H1 (cell line): Measurements from ENCODE around the gene LIN28B. TPM values are rescaled to one million over a fixed set of nuclear protein-coding genes. Genes with fewer than 3 reads are reported as not detected.
A peak's percentile ranks its signal among the peaks of the same experiment; 100 is the strongest.

Experiments used
- CTCF ChIA-PET: fragments of 300-600 bp; sonication (Branson Sonifier 250); formaldehyde crosslinking; loops from one replicate; lab custom pipeline; 2021; ENCODE audit not compliant: partially characterized antibody; lab: Charles Lee
- POLR2A ChIA-PET: fragments of 300-600 bp; sonication (Branson Sonifier 250); formaldehyde crosslinking; loops from one replicate; lab custom pipeline; 2021; ENCODE audit warnings: inconsistent platforms; ENCODE audit not compliant: partially characterized antibody; lab: Charles Lee
- DNase-seq, 2 experiments: peaks; one replicate each; pipeline versions ENCODE4 v3.0.0 to v3.0.0-alpha.2; 2010 to 2022; ENCODE audit warnings: low spot score in 2 of 2, low read depth in 1 of 2, mixed read lengths in 1 of 2
- FAIRE-seq: peaks from 2 replicates; lab custom pipeline; 2011; peaks lifted over from hg19 to GRCh38; lab: Jason Lieb, UNC
- H2AFZ ChIP-seq: 2 replicates; pipeline ENCODE4 v1.8.1; 2012; ENCODE audit warnings: low read length, inconsistent platforms
- H2AK5ac ChIP-seq: 2 replicates; pipeline ENCODE4 v1.6.1; 2013; ENCODE audit warnings: low read depth, low read length
- H2BK120ac ChIP-seq: replicated peaks from 2 replicates; pipeline ENCODE3; 2013; ENCODE audit warnings: low read depth, low read length, inconsistent platforms
- H2BK12ac ChIP-seq: 2 replicates; pipeline ENCODE4 v1.6.1; 2013; ENCODE audit warnings: low read depth, low read length
- H2BK15ac ChIP-seq: 2 replicates; pipeline ENCODE4 v1.6.1; 2013; ENCODE audit warnings: low read length
- H2BK20ac ChIP-seq: 2 replicates; pipeline ENCODE4 v1.6.1; 2013; ENCODE audit warnings: low read length
- H2BK5ac ChIP-seq: 2 replicates; pipeline ENCODE4 v1.6.1; 2013; ENCODE audit warnings: low read depth, low read length
- H3K14ac ChIP-seq: 2 replicates; pipeline ENCODE4 v1.6.1; 2013; ENCODE audit warnings: inconsistent platforms; ENCODE audit not compliant: insufficient read length
- H3K18ac ChIP-seq: 2 replicates; pipeline ENCODE4 v1.6.1; 2013; ENCODE audit warnings: low read length; ENCODE audit errors: extremely low read depth
- H3K23ac ChIP-seq: 2 replicates; pipeline ENCODE4 v1.6.1; 2013; ENCODE audit warnings: inconsistent platforms; ENCODE audit not compliant: insufficient read length
- H3K23me2 ChIP-seq: 2 replicates; pipeline ENCODE4 v1.6.1; 2013; ENCODE audit warnings: low read depth, low read length
- H3K27ac ChIP-seq: 2 replicates; pipeline ENCODE4 v1.6.1; 2011; ENCODE audit warnings: low read depth, low read length, inconsistent platforms
- H3K27me3 ChIP-seq, 4 experiments: replicated peaks in 1 of 4; 1 replicate in 1 of 4; 2 replicates in 3 of 4; pipeline versions ENCODE4 v1.6.1 to v1.8.1; 2011 to 2013; ENCODE audit warnings: low read length in 3 of 4, mild to moderate bottlenecking in 3 of 4, inconsistent platforms in 2 of 4, mixed read lengths in 2 of 4, moderate library complexity in 1 of 4; ENCODE audit not compliant: control insufficient read depth in 3 of 4, insufficient read depth in 3 of 4; ENCODE audit errors: extremely low read depth in 1 of 4
- H3K36me3 ChIP-seq, 4 experiments: 2 replicates each; pipeline versions ENCODE4 v1.6.1 to v1.8.1; 2011 to 2013; ENCODE audit warnings: mild to moderate bottlenecking in 4 of 4, low read length in 3 of 4, moderate library complexity in 2 of 4, control low read depth in 1 of 4, inconsistent platforms in 1 of 4; ENCODE audit not compliant: insufficient read depth in 4 of 4, control insufficient read depth in 2 of 4
- H3K4ac ChIP-seq: replicated peaks from 2 replicates; pipeline ENCODE3; 2013; ENCODE audit warnings: low read length, low read depth, mixed read lengths, inconsistent platforms; ENCODE audit not compliant: insufficient read length
- H3K4me1 ChIP-seq, 4 experiments: replicated peaks in 1 of 4; 1 replicate in 1 of 4; 2 replicates in 3 of 4; pipeline versions ENCODE4 v1.6.1 to v1.8.1; 2011 to 2013; ENCODE audit warnings: low read length in 3 of 4, inconsistent platforms in 2 of 4, mixed read lengths in 1 of 4; ENCODE audit not compliant: insufficient read depth in 4 of 4, control insufficient read depth in 3 of 4
- H3K4me2 ChIP-seq, 2 experiments: 2 replicates each; pipeline versions ENCODE4 v1.6.1 to v1.8.1; 2011 to 2013; ENCODE audit warnings: low read depth in 2 of 2, low read length in 2 of 2, control low read depth in 1 of 2, inconsistent platforms in 1 of 2, mild to moderate bottlenecking in 1 of 2; ENCODE audit not compliant: insufficient read depth in 1 of 2
- H3K4me3 ChIP-seq, 4 experiments: fragments of 200-600, 300-600 bp in 1 of 4; sonication (generic), shearing (Covaris generic), sonication (Bioruptor Twin) in 1 of 4; 2 replicates each; pipeline versions ENCODE4 v1.5.1 to v1.8.1; 2011 to 2016; ENCODE audit warnings: low read length in 4 of 4, low read depth in 3 of 4, control low read depth in 2 of 4, inconsistent platforms in 2 of 4, mild to moderate bottlenecking in 2 of 4, mixed read lengths in 1 of 4, moderate library complexity in 1 of 4; ENCODE audit not compliant: insufficient read depth in 2 of 4; ENCODE audit errors: extremely low read depth in 1 of 4
- H3K56ac ChIP-seq: replicated peaks from 2 replicates; pipeline ENCODE3; 2013; ENCODE audit warnings: low read depth, mild to moderate bottlenecking, mixed read lengths, low read length, inconsistent platforms; ENCODE audit not compliant: insufficient read length
- H3K79me1 ChIP-seq: 2 replicates; pipeline ENCODE4 v1.6.1; 2013; ENCODE audit warnings: low read depth, low read length, control low read depth
- H3K79me2 ChIP-seq, 2 experiments: 2 replicates each; pipeline versions ENCODE4 v1.6.1 to v1.8.1; 2012 to 2013; ENCODE audit warnings: low read length in 2 of 2, mild to moderate bottlenecking in 2 of 2, inconsistent platforms in 1 of 2; ENCODE audit not compliant: insufficient read depth in 2 of 2, control insufficient read depth in 1 of 2
- H3K9ac ChIP-seq, 4 experiments: replicated peaks in 1 of 4; 1 replicate in 1 of 4; 2 replicates in 3 of 4; pipeline versions ENCODE4 v1.6.1 to v1.8.1; 2011 to 2013; ENCODE audit warnings: low read depth in 3 of 4, low read length in 3 of 4, control low read depth in 2 of 4, mild to moderate bottlenecking in 2 of 4, moderate library complexity in 2 of 4, inconsistent platforms in 1 of 4; ENCODE audit errors: extremely low read depth in 1 of 4
- H3K9me3 ChIP-seq, 2 experiments: 2 replicates each; pipeline versions ENCODE4 v1.6.1 to v1.8.1; 2012 to 2013; ENCODE audit warnings: mild to moderate bottlenecking in 2 of 2, moderate library complexity in 2 of 2, control low read depth in 1 of 2, inconsistent platforms in 1 of 2, low read depth in 1 of 2, low read length in 1 of 2, mixed read lengths in 1 of 2; ENCODE audit not compliant: insufficient read depth in 2 of 2
- H4K20me1 ChIP-seq, 2 experiments: replicated peaks in 1 of 2; 2 replicates each; pipeline versions ENCODE3 to v1.8.1; 2011 to 2013; ENCODE audit warnings: inconsistent platforms in 2 of 2, low read length in 2 of 2, mild to moderate bottlenecking in 1 of 2; ENCODE audit not compliant: insufficient read depth in 2 of 2, control insufficient read depth in 1 of 2
- H4K5ac ChIP-seq: 2 replicates; pipeline ENCODE4 v1.6.1; 2013; ENCODE audit warnings: low read length, low read depth, mixed read lengths, inconsistent platforms; ENCODE audit not compliant: insufficient read length
- H4K8ac ChIP-seq: 2 replicates; pipeline ENCODE4 v1.8.0; 2013; ENCODE audit warnings: mild to moderate bottlenecking, moderate library complexity, low read length, inconsistent platforms; ENCODE audit not compliant: insufficient read depth; ENCODE audit errors: extremely low read depth
- H4K91ac ChIP-seq: replicated peaks from 2 replicates; pipeline ENCODE3; 2013; ENCODE audit warnings: low read length, mixed read lengths, inconsistent platforms; ENCODE audit not compliant: insufficient read length
- CHD1 ChIP-seq: IDR thresholded peaks from 2 replicates; pipeline ENCODE4 v1.6.1; 2012; ENCODE audit warnings: low read depth, low read length, improper control_type of control experiment
- GABPA ChIP-seq: IDR thresholded peaks from 2 replicates; pipeline ENCODE4 v1.6.1; 2011; ENCODE audit warnings: mild to moderate bottlenecking, low read length, moderate library complexity, borderline replicate concordance; ENCODE audit not compliant: insufficient read depth
- YY1 ChIP-seq: IDR thresholded peaks from 2 replicates; pipeline ENCODE4 v1.6.1; 2011; ENCODE audit warnings: low read depth, mild to moderate bottlenecking, low read length
- WGBS, 2 experiments: shearing (Covaris generic) in 1 of 2; methylation state at CpG; one replicate each; pipeline versions ENCODE4 v1.1.6 to v1.1.7; 2013 to 2015; ENCODE audit warnings: low lambda C conversion rate in 2 of 2, mixed read lengths in 2 of 2, inconsistent platforms in 1 of 2, low coverage in 1 of 2, missing lambda C conversion rate in 1 of 2; ENCODE audit not compliant: insufficient replicate concordance in 2 of 2, insufficient coverage in 1 of 2, insufficient read length in 1 of 2; ENCODE audit errors: extremely low coverage in 1 of 2, missing lambda C conversion rate in 1 of 2; 5-methylcytosine and 5-hydroxymethylcytosine counted together
- polyA plus RNA-seq, 7 experiments: library from polyadenylated mRNA; depleted of rRNA in 3 of 7; stranded (reverse) in 5 of 7; unstranded in 2 of 7; fragments of >200 nt in 5 of 7; fragments of 200-250 nt in 2 of 7; gene quantifications; 1 replicate in 5 of 7; 2 replicates in 1 of 7; 4 replicates in 1 of 7; pipeline versions ENCODE4 v1.2.1 to v1.2.3, GENCODE V29; 2011 to 2013; ENCODE audit warnings: missing spikeins in 2 of 7, mixed read lengths in 2 of 7
- total RNA-seq: library from RNA; stranded (reverse); fragmentation: NEBNext Ultra II Directional; extraction: Animal tissue kit (Norgen Biotek cat#: 25700); gene quantifications from 2 replicates; pipeline ENCODE4 v1.2.1, GENCODE V29; 2021

LIN28B gene
- total and polyA plus RNA-seq, 2 of the 8 experiments (the other 6 are each of a cell fraction or from before 2014, with no cell fraction given) = 27.4 to 94.7 TPM

- peak overlapping the region; percentile 76 to 93 (median 84) for H3K9ac ChIP-seq
- no peaks in the 10 kb centered on the region for H3K79me1 ChIP-seq
- no peak overlapping the region for H2BK120ac ChIP-seq
- peak overlapping the region; percentile 57 for H4K5ac ChIP-seq
- CTCF ChIA-PET = no interaction called here
- FAIRE-seq (peak; percentile 39), DNase-seq (no peak)
- no peak overlapping the region for H3K14ac ChIP-seq
- H2BK12ac ChIP-seq = no peak overlapping the region
- 4% methylated on average over 7 of the region's 7 CpGs; no CpG with 5 or more reads in 1 of the 2 experiments for WGBS, 2 experiments
- peak; percentile 60; the same call in 1 of the 2 replicates for TF ChIP-seq YY1
- TF ChIP-seq CHD1 = peak; percentile 62; the same call in 1 of the 2 replicates
- no peak for TF ChIP-seq GABPA
- no peak overlapping the region for H3K23ac ChIP-seq
- peaks cover 0 to 3% (median 0%) of the 10 kb centered on the region in 4 experiments; a peak in 2 of 8 replicates for H3K36me3 ChIP-seq
- no peak overlapping the region for H3K18ac ChIP-seq
- H3K4me3 ChIP-seq = peak overlapping the region; percentile 52 to 95 (median 74)
- no peak overlapping the region for H2BK15ac ChIP-seq
- H4K91ac ChIP-seq = no peak overlapping the region
- H3K27ac ChIP-seq = peak overlapping the region; percentile 87
- no peak overlapping the region for H2BK5ac ChIP-seq
- H3K4ac ChIP-seq = no peak overlapping the region
- no peaks in the 10 kb centered on the region for H4K20me1 ChIP-seq
- peak overlapping the region; percentile 90 for H3K56ac ChIP-seq
- no peaks in the 10 kb centered on the region for H3K27me3 ChIP-seq
- peaks cover 0 to 51% of the 10 kb centered on the region in 2 experiments; a peak in 2 of 4 replicates for H3K79me2 ChIP-seq
- H3K4me1 ChIP-seq = peaks cover 0 to 9% (median 4%) of the 10 kb centered on the region in 4 experiments; a peak in 3 of 7 replicates
- H3K4me2 ChIP-seq = peak overlapping the region; percentile 45 to 60
- peaks cover 5% of the 10 kb centered on the region for H3K23me2 ChIP-seq
- no peak overlapping the region for H2AK5ac ChIP-seq
- no peak overlapping the region for H4K8ac ChIP-seq
- peak overlapping the region; percentile 79 for H2AFZ ChIP-seq
- H2BK20ac ChIP-seq = no peak overlapping the region
- no peaks in the 10 kb centered on the region; a peak in 1 of 4 replicates for H3K9me3 ChIP-seq
- POLR2A ChIA-PET = interaction anchor here (11.7 kb wide), 1 partner anchor 14 kb away, joined by 251 read pairs; the partner anchor contains the start of gene LIN28B
Measured at GRCh38 chr6:104941729-104942091, 15.2 kb upstream of the LIN28B start.
